K562 (cell line): Measurements from ENCODE around the gene OR5H6. TPM values are rescaled to one million over a fixed set of nuclear protein-coding genes. Genes with fewer than 3 reads are reported as not detected.

Source experiments
- ATAC-seq: fragments of 200-7000 bp; cut with Tn5 transposase; 3 replicates; pipeline ENCODE4 v1.9.1; 2020; ENCODE audit warnings: moderate library complexity
- BruUV-seq: library from RNA; stranded (reverse); fragments of 400-500 nt; replicated peaks from 2 replicates; lab custom pipeline; 2021; lab: Mats Ljungman, UMichigan
- CTCF ChIA-PET: fragments of 300-600 bp; formaldehyde crosslinking; extraction: SDS; loops from one replicate; lab custom pipeline; 2021; ENCODE audit warnings: low intra/inter-chr PET ratio; lab: Yijun Ruan, JAX
- POLR2A ChIA-PET: fragments of 300-600, 350-650 bp; sonication (Branson Sonifier 250); formaldehyde crosslinking; extraction: SDS; loops from one replicate; lab custom pipeline; 2021; ENCODE audit warnings: antibody characterized with exemption, inconsistent platforms; lab: Yijun Ruan, JAX
- DNase-seq, 4 experiments: peaks; one replicate each; pipeline versions ENCODE4 v3.0.0 to v3.0.0-alpha.2; 2011 to 2018; ENCODE audit warnings: low spot score in 3 of 4, mixed read lengths in 3 of 4; ENCODE audit errors: extremely low read depth in 1 of 4
- FAIRE-seq: peaks from 2 replicates; lab custom pipeline; 2011; peaks lifted over from hg19 to GRCh38; lab: Jason Lieb, UNC
- H2AFZ ChIP-seq: 2 replicates; pipeline ENCODE4 v1.6.0; 2011; ENCODE audit warnings: low read depth, low read length, control low read depth, inconsistent platforms
- H3K27ac ChIP-seq: fragments of 200-600 bp; 3 replicates; pipeline ENCODE4 v1.8.0; 2011; ENCODE audit warnings: low read depth, mild to moderate bottlenecking, control low read depth, inconsistent platforms, low read length, moderate library complexity, mixed read lengths; ENCODE audit errors: extremely low read depth
- H3K27me3 ChIP-seq, 2 experiments: fragments of 300-600 bp in 1 of 2; 2 replicates in 1 of 2; 3 replicates in 1 of 2; pipeline versions ENCODE4 v1.6.0 to v1.8.0; 2011; ENCODE audit warnings: inconsistent platforms in 2 of 2, low read length in 2 of 2, mild to moderate bottlenecking in 1 of 2, mixed read lengths in 1 of 2, moderate library complexity in 1 of 2; ENCODE audit not compliant: control insufficient read depth in 2 of 2, insufficient read depth in 2 of 2
- H3K36me3 ChIP-seq: fragments of 300-600 bp; 3 replicates; pipeline ENCODE4 v1.8.0; 2011; ENCODE audit warnings: mild to moderate bottlenecking, low read length, inconsistent platforms; ENCODE audit not compliant: control insufficient read depth, insufficient read depth
- H3K4me1 ChIP-seq, 2 experiments: fragments of 200-600 bp in 1 of 2; replicated peaks in 1 of 2; 2 replicates in 1 of 2; 3 replicates in 1 of 2; pipeline versions ENCODE4 v1.5.1 to v1.8.0; 2011; ENCODE audit warnings: inconsistent platforms in 2 of 2, low read length in 2 of 2, mild to moderate bottlenecking in 1 of 2, mixed read lengths in 1 of 2, moderate library complexity in 1 of 2; ENCODE audit not compliant: control insufficient read depth in 2 of 2, insufficient read depth in 2 of 2
- H3K4me2 ChIP-seq: 2 replicates; pipeline ENCODE4 v1.6.1; 2011; ENCODE audit warnings: low read length, control low read depth, inconsistent platforms, mixed read lengths; ENCODE audit not compliant: insufficient read depth
- H3K4me3 ChIP-seq: fragments of 200-600 bp; sonication (generic), shearing (Covaris generic); 2 replicates; pipeline ENCODE4 v1.5.1; 2016; ENCODE audit warnings: control low read depth, inconsistent platforms
- H3K79me2 ChIP-seq: fragments of 200-600 bp; 3 replicates; pipeline ENCODE4 v1.8.0; 2011; ENCODE audit warnings: low read length, inconsistent platforms; ENCODE audit not compliant: control insufficient read depth, insufficient read depth
- H3K9ac ChIP-seq, 2 experiments: 2 replicates each; pipeline versions ENCODE4 v1.6.0 to v1.6.1; 2011; ENCODE audit warnings: low read depth in 2 of 2, low read length in 2 of 2, control low read depth in 1 of 2, inconsistent platforms in 1 of 2, mild to moderate bottlenecking in 1 of 2, mixed read lengths in 1 of 2; ENCODE audit not compliant: insufficient read depth in 1 of 2
- H3K9me1 ChIP-seq: one replicate; pipeline ENCODE4 v1.6.0; 2011; ENCODE audit warnings: inconsistent platforms, mild to moderate bottlenecking, low read length, moderate library complexity; ENCODE audit not compliant: control insufficient read depth, insufficient read depth
- H3K9me3 ChIP-seq: replicated peaks from 2 replicates; pipeline ENCODE4 v1.5.1; 2011; ENCODE audit warnings: low read depth, low read length, inconsistent platforms; ENCODE audit not compliant: control insufficient read depth, insufficient read depth
- H4K20me1 ChIP-seq: replicated peaks from 2 replicates; pipeline ENCODE4 v1.6.1; 2011; ENCODE audit warnings: low read length, inconsistent platforms, mixed read lengths; ENCODE audit not compliant: control insufficient read depth, insufficient read depth
- CBX1 ChIP-seq: sonication (generic); IDR thresholded peaks from 2 replicates; pipeline ENCODE4 v1.6.1; 2016; ENCODE audit warnings: antibody characterized with exemption, low read depth, mild to moderate bottlenecking
- E2F3 ChIP-seq: fragments of 250-450 bp; sonication (Bioruptor Pico); IDR thresholded peaks from 2 replicates; pipeline ENCODE4 v1.4.0; 2020; ENCODE audit warnings: mild to moderate bottlenecking
- ELK3 ChIP-seq: fragments of 450-650 bp; formaldehyde crosslinking; IDR thresholded peaks from 2 replicates; pipeline ENCODE4 v1.4.0; 2020; ENCODE audit warnings: mild to moderate bottlenecking
- GTF3C2 ChIP-seq: IDR thresholded peaks from 3 replicates; pipeline ENCODE4 v1.6.1; 2011; ENCODE audit warnings: borderline replicate concordance, mild to moderate bottlenecking, moderate library complexity; ENCODE audit not compliant: insufficient read length; ENCODE audit errors: extremely low read depth
- LEF1 ChIP-seq: fragments of 450-650 bp; IDR thresholded peaks from 2 replicates; pipeline ENCODE4 v1.6.1; 2016; ENCODE audit warnings: mild to moderate bottlenecking
- MCM2 ChIP-seq: fragments of 450-650 bp; IDR thresholded peaks from 2 replicates; pipeline ENCODE4 v1.6.1; 2017; ENCODE audit warnings: low read depth, mild to moderate bottlenecking
- RBM34 ChIP-seq: fragments of 200-400 bp; formaldehyde crosslinking; IDR thresholded peaks from 2 replicates; pipeline ENCODE4 v1.6.1; 2018; ENCODE audit warnings: low read length, borderline replicate concordance; ENCODE audit not compliant: insufficient read depth
- TCF3 ChIP-seq: sonication (generic); formaldehyde crosslinking; IDR thresholded peaks from 2 replicates; pipeline ENCODE4 v1.4.0; 2020; ENCODE audit warnings: mild to moderate bottlenecking, missing genetic modification reagents
- XRCC3 ChIP-seq: fragments of 450-650 bp; IDR thresholded peaks from 2 replicates; pipeline ENCODE4 v1.6.1; 2017; ENCODE audit warnings: mild to moderate bottlenecking, moderate library complexity
- XRCC5 ChIP-seq: fragments of 200-400 bp; formaldehyde crosslinking; IDR thresholded peaks from 2 replicates; pipeline ENCODE4 v1.6.1; 2017; ENCODE audit warnings: low read depth, mild to moderate bottlenecking, low read length
- ZBTB9 ChIP-seq: fragments of 450-650 bp; formaldehyde crosslinking; IDR thresholded peaks from 2 replicates; pipeline ENCODE4 v1.4.0; 2020; ENCODE audit warnings: mild to moderate bottlenecking, moderate library complexity
- ZFPM2 ChIP-seq: fragments of 250-450 bp; sonication (Bioruptor Pico); IDR thresholded peaks from 2 replicates; pipeline ENCODE4 v1.5.1; 2022; ENCODE audit warnings: mild to moderate bottlenecking
- ZNF589 ChIP-seq: fragments of 200-800 bp; sonication (Bioruptor generic); IDR thresholded peaks from 2 replicates; pipeline ENCODE4 v1.6.1; 2016; ENCODE audit warnings: low read depth, missing genetic modification characterization, missing compliant biosample characterization
- ZNF75A ChIP-seq: fragments of 450-650 bp; formaldehyde crosslinking; IDR thresholded peaks from 2 replicates; pipeline ENCODE4 v1.4.0; 2020; ENCODE audit warnings: mild to moderate bottlenecking
- WGBS: fragments of 100-300 bp; shearing (Covaris generic); methylation state at CpG from one replicate; pipeline ENCODE4 v1.1.6; 2016; ENCODE audit warnings: low coverage, mixed read lengths; ENCODE audit not compliant: insufficient coverage; ENCODE audit errors: missing lambda C conversion rate; 5-methylcytosine and 5-hydroxymethylcytosine counted together
- in situ Hi-C: fragments of 300-500 bp; cut with MboI; formaldehyde crosslinking; loops from 4 replicates; pipeline ENCODE4 v1.15.0; 2018; ENCODE audit warnings: inconsistent platforms, mixed read lengths
- intact Hi-C: fragments of 100-400 bp; cut with micrococcal nuclease; formaldehyde crosslinking; loops from 2 replicates; pipeline ENCODE4 v1.14.2; 2022
- polyA plus RNA-seq, 8 experiments: library from polyadenylated mRNA; depleted of rRNA in 4 of 8; stranded (reverse) in 5 of 8; unstranded in 3 of 8; fragments of >200 nt; fragmentation: Nextera tagmentation in 2 of 8; fragmentation: Illumina TruSeq in 1 of 8; extraction: Ambion mirVana in 2 of 8; extraction: Trizol in 1 of 8; gene quantifications; 2 replicates each; pipeline versions ENCODE4 v1.2.1 to v1.2.3, GENCODE V29; 2011 to 2014; ENCODE audit warnings: inconsistent platforms in 1 of 8, missing spikeins in 1 of 8
- total RNA-seq, 7 experiments: library from RNA; depleted of rRNA in 6 of 7; stranded (reverse); fragments of >200 nt in 6 of 7; fragmentation: Illumina TruSeq in 2 of 7; extraction: Trizol in 2 of 7; gene quantifications; 2 replicates each; pipeline versions ENCODE4 v1.2.1 to v1.2.3, GENCODE V29; 2011 to 2021; ENCODE audit warnings: low replicate concordance in 1 of 7
- TF ChIP-seq, protein P1 (sequence below), 2 experiments: fragments of 150-350 bp in 1 of 2; IDR thresholded peaks; 2 replicates each; pipeline ENCODE4 v1.6.1; 2012 to 2016; ENCODE audit warnings: low read depth in 2 of 2, low read length in 2 of 2, mild to moderate bottlenecking in 1 of 2, moderate library complexity in 1 of 2

OR5H6 gene
- total and polyA plus RNA-seq, 9 of the 15 experiments (the other 6 are each of a cell fraction or from before 2014, with no cell fraction given) = 0.08 TPM; not detected in 8

DNA sequence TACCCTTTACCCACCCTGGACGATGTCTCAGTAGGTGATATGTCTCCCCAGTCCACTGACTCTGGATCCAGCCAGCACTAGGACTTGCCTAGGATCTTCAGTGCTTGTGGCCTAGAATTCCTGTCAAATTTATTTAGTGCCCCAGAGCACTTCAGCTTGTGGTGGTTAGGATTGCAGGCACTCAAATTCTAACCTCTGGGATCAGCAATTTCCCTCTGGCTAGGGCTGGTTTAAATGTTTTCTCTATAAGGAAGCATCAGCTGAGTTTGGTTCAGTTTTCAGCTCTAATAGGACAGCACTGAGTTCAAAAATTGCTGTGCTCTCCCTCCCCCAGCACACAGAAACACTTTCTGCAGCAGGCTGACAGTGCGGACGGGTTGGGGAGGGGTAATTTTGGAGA is 8.1 kb downstream of the OR5H6 start:
- Histone ChIP-seq H3K9me3 (no peaks in the 10 kb centered on the region), H3K9ac (no peak overlapping the region), H3K36me3 (no peaks in the 10 kb centered on the region), H4K20me1 (no peaks in the 10 kb centered on the region), H3K79me2 (no peaks in the 10 kb centered on the region), H3K4me3 (no peak overlapping the region), H2AFZ (no peak overlapping the region), H3K27me3 (no peaks in the 10 kb centered on the region), H3K4me2 (no peak overlapping the region), H3K4me1 (no peaks in the 10 kb centered on the region), H3K9me1 (no peaks in the 10 kb centered on the region), H3K27ac (no peak overlapping the region)
- in situ Hi-C loops = no loop called here
- ChIA-PET CTCF (no interaction called here), POLR2A (no interaction called here)
- intact Hi-C loops = no loop called here
- 0% methylated on average over 3 of the region's 3 CpGs for WGBS
- no peak for DNase-seq
- no peak for FAIRE-seq
- no TSS peak for BruUV-seq
- no peak for ATAC-seq
- no peak for TF ChIP-seq TCF3
- TF ChIP-seq, protein P1, sequence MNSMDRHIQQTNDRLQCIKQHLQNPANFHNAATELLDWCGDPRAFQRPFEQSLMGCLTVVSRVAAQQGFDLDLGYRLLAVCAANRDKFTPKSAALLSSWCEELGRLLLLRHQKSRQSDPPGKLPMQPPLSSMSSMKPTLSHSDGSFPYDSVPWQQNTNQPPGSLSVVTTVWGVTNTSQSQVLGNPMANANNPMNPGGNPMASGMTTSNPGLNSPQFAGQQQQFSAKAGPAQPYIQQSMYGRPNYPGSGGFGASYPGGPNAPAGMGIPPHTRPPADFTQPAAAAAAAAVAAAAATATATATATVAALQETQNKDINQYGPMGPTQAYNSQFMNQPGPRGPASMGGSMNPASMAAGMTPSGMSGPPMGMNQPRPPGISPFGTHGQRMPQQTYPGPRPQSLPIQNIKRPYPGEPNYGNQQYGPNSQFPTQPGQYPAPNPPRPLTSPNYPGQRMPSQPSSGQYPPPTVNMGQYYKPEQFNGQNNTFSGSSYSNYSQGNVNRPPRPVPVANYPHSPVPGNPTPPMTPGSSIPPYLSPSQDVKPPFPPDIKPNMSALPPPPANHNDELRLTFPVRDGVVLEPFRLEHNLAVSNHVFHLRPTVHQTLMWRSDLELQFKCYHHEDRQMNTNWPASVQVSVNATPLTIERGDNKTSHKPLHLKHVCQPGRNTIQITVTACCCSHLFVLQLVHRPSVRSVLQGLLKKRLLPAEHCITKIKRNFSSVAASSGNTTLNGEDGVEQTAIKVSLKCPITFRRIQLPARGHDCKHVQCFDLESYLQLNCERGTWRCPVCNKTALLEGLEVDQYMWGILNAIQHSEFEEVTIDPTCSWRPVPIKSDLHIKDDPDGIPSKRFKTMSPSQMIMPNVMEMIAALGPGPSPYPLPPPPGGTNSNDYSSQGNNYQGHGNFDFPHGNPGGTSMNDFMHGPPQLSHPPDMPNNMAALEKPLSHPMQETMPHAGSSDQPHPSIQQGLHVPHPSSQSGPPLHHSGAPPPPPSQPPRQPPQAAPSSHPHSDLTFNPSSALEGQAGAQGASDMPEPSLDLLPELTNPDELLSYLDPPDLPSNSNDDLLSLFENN (IDR thresholded peaks at IDR 0.05; ENCODE audit: low read depth in 2 of 2, low read length in 2 of 2) = no peak
- TF ChIP-seq RBM34 = no peak
- no peak for TF ChIP-seq CBX1
- TF ChIP-seq GTF3C2 = no peak
- TF ChIP-seq XRCC3 = no peak
- no peak for TF ChIP-seq ZNF75A (CRISPR knock-in tag)
- TF ChIP-seq ZNF589 (CRISPR knock-in tag) = no peak
- no peak for TF ChIP-seq ZFPM2 (CRISPR knock-in tag)
- no peak for TF ChIP-seq MCM2
- TF ChIP-seq E2F3 (CRISPR knock-in tag) = no peak
- no peak for TF ChIP-seq ZBTB9
- TF ChIP-seq LEF1 = no peak
- no peak for TF ChIP-seq XRCC5
- no peak for TF ChIP-seq ELK3
